Gastrocnemius medialis (tissue), 4 donors: Measurements from ENCODE around the gene CYP17A1.

Experiments
- CTCF ChIP-seq, 5 experiments: fragments of 450-650 bp in 3 of 5; fragments of 200-600 bp in 2 of 5; sonication (generic) in 2 of 5; IDR thresholded peaks in 4 of 5; conservative IDR thresholded peaks in 1 of 5; 1 replicate in 4 of 5; 2 replicates in 1 of 5; pipeline ENCODE4 v1.5.1; 2016 to 2019; ENCODE audit warnings: antibody characterized with exemption in 5 of 5, mild to moderate bottlenecking in 3 of 5, moderate library complexity in 3 of 5
- POLR2A ChIP-seq, 2 donors: fragments of 450-650 bp; IDR thresholded peaks; one replicate each; pipeline ENCODE4 v1.6.1; 2017; ENCODE audit warnings: antibody characterized with exemption in 2 of 2, mild to moderate bottlenecking in 2 of 2, moderate library complexity in 2 of 2

GRCh38 chr10:102845352-102845902, 8.2 kb upstream of the CYP17A1 start:
- TF ChIP-seq CTCF (IDR thresholded peaks at IDR 0.05 in 4 of 5, conservative IDR thresholded peaks at IDR 0.05 in 1 of 5) (no peak), POLR2A (IDR thresholded peaks at IDR 0.05) (no peak)
